ENCODE data around the gene ZNF219.

The ZNF219 gene

GRCh38 chr14:21063479-21063878, 35.0 kb downstream of the ZNF219 start:
- DNase-seq = no peak

GRCh38 chr14:21061347-21061668, 37.1 kb downstream of the ZNF219 start:
- DNase-seq = no peak

- no peak for DNase-seq
Observed at GRCh38 chr14:21060614-21061346, 37.7 kb downstream of the ZNF219 start.

GRCh38 chr14:21059842-21060613, 38.4 kb downstream of the ZNF219 start:
- DNase-seq = no peak

GRCh38 chr14:21058903-21059302, 39.6 kb downstream of the ZNF219 start:
- DNase-seq = no peak

- no peak for DNase-seq
Observed at GRCh38 chr14:21057803-21058675, 40.4 kb downstream of the ZNF219 start, which contains the start of gene RNASE8. TSS of gene RNASE8 (plus strand) at chr14:21057822. CDS start at chr14:21057893, 71 bp downstream.

GRCh38 chr14:21056520-21057163, 41.8 kb downstream of the ZNF219 start:
- no peak for DNase-seq

- no peak for DNase-seq
Observed at GRCh38 chr14:21055432-21056117, 42.9 kb downstream of the ZNF219 start.

- DNase-seq = no peak
Observed at GRCh38 chr14:21054768-21055145, 43.7 kb downstream of the ZNF219 start.

GRCh38 chr14:21054123-21054767, 44.2 kb downstream of the ZNF219 start:
- no peak for DNase-seq

GRCh38 chr14:21053184-21054122, 45.0 kb downstream of the ZNF219 start:
- DNase-seq = no peak

- no peak for DNase-seq
Observed at GRCh38 chr14:21050597-21050996, 47.9 kb downstream of the ZNF219 start.

GRCh38 chr14:21049271-21049673, 49.2 kb downstream of the ZNF219 start:
- DNase-seq = no peak

GRCh38 chr14:21048638-21049037, 49.8 kb downstream of the ZNF219 start:
- no peak for DNase-seq

GRCh38 chr14:21047378-21047781, 51.1 kb downstream of the ZNF219 start:
- DNase-seq = no peak

GRCh38 chr14:21043974-21044618, 54.4 kb downstream of the ZNF219 start:
- no peak for DNase-seq

GRCh38 chr14:21043387-21043973, 55.0 kb downstream of the ZNF219 start:
- no peak for DNase-seq

GRCh38 chr14:21042918-21043317, 55.5 kb downstream of the ZNF219 start:
- DNase-seq = no peak

- DNase-seq = no peak
Observed at GRCh38 chr14:21041676-21042433, 56.6 kb downstream of the ZNF219 start, which contains the start of gene RNASE7. TSS of gene RNASE7 (plus strand) at chr14:21042362. CDS start at chr14:21042993, 631 bp downstream.

Measured in NCI-H345 (cell line).